MCF 10A (cell line): ENCODE data around the gene BANF2. TPM values are rescaled to one million over a fixed set of nuclear protein-coding genes. Genes with fewer than 3 reads are reported as not detected.
A peak's percentile ranks its signal among the peaks of the same experiment; 100 is the strongest.

Source experiments
- BruUV-seq: library from RNA; stranded (reverse); fragments of 400-500 nt; replicated peaks from 2 replicates; lab custom pipeline; 2021; lab: Mats Ljungman, UMichigan
- CTCF ChIA-PET: fragments of 300-600 bp; sonication (Branson Sonifier 250); formaldehyde crosslinking; extraction: SDS; loops from one replicate; lab custom pipeline; 2021; ENCODE audit warnings: antibody characterized with exemption, inconsistent platforms; lab: Yijun Ruan, JAX
- POLR2A ChIA-PET: fragments of 300-600, 350-650 bp; sonication (Branson Sonifier 250); formaldehyde crosslinking; extraction: SDS; loops from one replicate; lab custom pipeline; 2020; ENCODE audit warnings: antibody characterized with exemption, inconsistent platforms; lab: Yijun Ruan, JAX
- DNase-seq: peaks from one replicate; pipeline ENCODE4 v3.0.0-alpha.2; 2018; ENCODE audit not compliant: unreplicated experiment
- H3K27ac Mint-ChIP-seq: one replicate; pipeline ENCODE4 v1.8.0; 2022; ENCODE audit warnings: mild to moderate bottlenecking, low read depth, mixed read lengths; ENCODE audit not compliant: unreplicated experiment
- H3K27me3 Mint-ChIP-seq: one replicate; pipeline ENCODE4 v1.8.0; 2022; ENCODE audit warnings: mixed read lengths; ENCODE audit not compliant: insufficient read depth, unreplicated experiment
- H3K36me3 Mint-ChIP-seq: one replicate; pipeline ENCODE4 v1.8.0; 2022; ENCODE audit warnings: mild to moderate bottlenecking, moderate library complexity, mixed read lengths; ENCODE audit not compliant: insufficient read depth, unreplicated experiment
- H3K4me1 Mint-ChIP-seq: one replicate; pipeline ENCODE4 v1.8.0; 2022; ENCODE audit warnings: mixed read lengths; ENCODE audit not compliant: insufficient read depth, unreplicated experiment
- H3K4me3 Mint-ChIP-seq: one replicate; pipeline ENCODE4 v1.8.0; 2022; ENCODE audit warnings: mild to moderate bottlenecking, moderate library complexity, mixed read lengths; ENCODE audit not compliant: unreplicated experiment
- H3K9me3 Mint-ChIP-seq: one replicate; pipeline ENCODE4 v1.8.0; 2022; ENCODE audit warnings: mixed read lengths; ENCODE audit not compliant: unreplicated experiment
- intact Hi-C: fragments of 100-400 bp; cut with micrococcal nuclease; formaldehyde crosslinking; loops from 2 replicates; pipeline ENCODE4 v1.14.1; 2022
- total RNA-seq: library from RNA; stranded (reverse); gene quantifications from 2 replicates; pipeline ENCODE4 v1.2.3, GENCODE V29; 2022
- TF ChIP-seq, protein P1 (sequence below): fragments of 200-600 bp; IDR thresholded peaks from one replicate; pipeline ENCODE4 v1.8.0; 2022; ENCODE audit warnings: antibody characterized with exemption, mild to moderate bottlenecking; ENCODE audit not compliant: unreplicated experiment

Gene BANF2
- total RNA-seq, 1 experiment from 2014 or later, result not detected

DNA sequence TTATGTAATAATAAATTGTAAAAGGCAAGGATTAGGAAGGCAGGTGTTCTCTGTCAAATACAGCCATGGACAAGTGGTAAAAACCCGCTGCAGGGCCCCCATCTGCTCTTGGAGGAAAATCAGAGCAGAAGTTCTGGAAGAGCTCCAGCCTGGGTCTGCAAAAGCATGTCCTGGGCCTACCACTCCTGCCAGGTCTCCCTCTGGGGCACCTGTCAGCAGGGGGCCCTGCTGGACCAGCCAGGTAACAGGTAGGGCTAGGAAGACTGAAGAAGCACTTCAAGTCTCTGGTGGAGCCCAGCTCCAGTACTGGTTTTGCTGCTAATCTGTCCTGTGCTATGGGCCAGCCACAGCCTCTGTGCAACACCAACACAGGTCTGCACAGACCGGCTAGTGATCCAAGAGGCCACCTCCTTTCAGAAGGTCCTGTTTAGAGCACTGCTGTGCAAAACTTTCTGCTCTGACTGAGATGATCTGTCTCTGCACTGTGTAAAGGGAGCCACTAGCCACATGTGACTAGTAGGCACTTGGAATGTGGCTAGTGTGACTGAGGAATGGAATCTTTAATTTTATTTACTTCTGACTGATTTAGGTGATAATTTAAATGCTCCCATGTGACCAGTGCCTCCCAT, 47.9 kb upstream of the BANF2 start:
- H3K27ac Mint-ChIP-seq, result peak overlapping the region; percentile 31
- TF ChIP-seq, protein P1, sequence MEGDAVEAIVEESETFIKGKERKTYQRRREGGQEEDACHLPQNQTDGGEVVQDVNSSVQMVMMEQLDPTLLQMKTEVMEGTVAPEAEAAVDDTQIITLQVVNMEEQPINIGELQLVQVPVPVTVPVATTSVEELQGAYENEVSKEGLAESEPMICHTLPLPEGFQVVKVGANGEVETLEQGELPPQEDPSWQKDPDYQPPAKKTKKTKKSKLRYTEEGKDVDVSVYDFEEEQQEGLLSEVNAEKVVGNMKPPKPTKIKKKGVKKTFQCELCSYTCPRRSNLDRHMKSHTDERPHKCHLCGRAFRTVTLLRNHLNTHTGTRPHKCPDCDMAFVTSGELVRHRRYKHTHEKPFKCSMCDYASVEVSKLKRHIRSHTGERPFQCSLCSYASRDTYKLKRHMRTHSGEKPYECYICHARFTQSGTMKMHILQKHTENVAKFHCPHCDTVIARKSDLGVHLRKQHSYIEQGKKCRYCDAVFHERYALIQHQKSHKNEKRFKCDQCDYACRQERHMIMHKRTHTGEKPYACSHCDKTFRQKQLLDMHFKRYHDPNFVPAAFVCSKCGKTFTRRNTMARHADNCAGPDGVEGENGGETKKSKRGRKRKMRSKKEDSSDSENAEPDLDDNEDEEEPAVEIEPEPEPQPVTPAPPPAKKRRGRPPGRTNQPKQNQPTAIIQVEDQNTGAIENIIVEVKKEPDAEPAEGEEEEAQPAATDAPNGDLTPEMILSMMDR, result no peak
- ChIA-PET CTCF (interaction anchor here (0.6 to 3.7 kb wide), 9 partner anchors 9 to 345 kb away, joined by 3 to 18 read pairs (median 3); no protein-coding TSS in a partner anchor), POLR2A (interaction anchor here (0.6 kb wide), 1 partner anchor 354 kb away, joined by 3 read pairs; no protein-coding TSS in a partner anchor)
- intact Hi-C loops, result no loop called here
- peak; percentile 24 for DNase-seq
- H3K9me3 Mint-ChIP-seq, result no peaks in the 10 kb centered on the region
- H3K4me3 Mint-ChIP-seq, result no peak overlapping the region
- H3K36me3 Mint-ChIP-seq, result peaks cover 24% of the 10 kb centered on the region
- no TSS peak for BruUV-seq
- H3K27me3 Mint-ChIP-seq, result no peaks in the 10 kb centered on the region
- H3K4me1 Mint-ChIP-seq, result peaks cover 10% of the 10 kb centered on the region

DNA sequence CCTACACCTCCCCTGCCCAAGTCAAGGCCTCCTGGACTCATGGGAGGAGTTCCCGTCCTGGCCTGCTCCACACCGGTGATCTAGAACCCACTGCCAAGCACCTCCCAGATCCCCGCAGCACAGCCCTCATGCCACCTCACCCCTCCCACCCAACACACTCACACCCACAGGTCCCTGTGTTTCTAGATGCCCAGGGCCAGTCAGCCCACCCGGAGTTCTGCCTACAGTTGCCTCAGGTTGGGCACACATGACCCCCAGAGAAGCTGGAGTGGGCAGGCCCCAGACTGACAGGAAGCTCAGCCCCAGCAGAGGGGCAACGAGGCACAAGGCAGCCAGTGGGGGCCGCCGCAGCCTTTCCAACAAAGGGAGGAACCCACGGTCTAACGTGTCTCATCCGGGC, 47.4 kb upstream of the BANF2 start:
- Mint-ChIP-seq H3K4me1 (peaks cover 15% of the 10 kb centered on the region), H3K27ac (peak overlapping the region; percentile 31), H3K4me3 (no peak overlapping the region), H3K27me3 (no peaks in the 10 kb centered on the region), H3K9me3 (no peaks in the 10 kb centered on the region), H3K36me3 (peaks cover 29% of the 10 kb centered on the region)
- TF ChIP-seq, protein P1, result no peak
- no peak for DNase-seq
- BruUV-seq, result no TSS peak
- ChIA-PET CTCF (interaction anchor here (0.6 to 3.0 kb wide), 4 partner anchors 28 to 344 kb away, joined by 3 to 16 read pairs (median 4); no protein-coding TSS in a partner anchor), POLR2A (interaction anchor here (0.6 kb wide), 1 partner anchor 353 kb away, joined by 3 read pairs; no protein-coding TSS in a partner anchor)
- intact Hi-C loops, result no loop called here

DNA sequence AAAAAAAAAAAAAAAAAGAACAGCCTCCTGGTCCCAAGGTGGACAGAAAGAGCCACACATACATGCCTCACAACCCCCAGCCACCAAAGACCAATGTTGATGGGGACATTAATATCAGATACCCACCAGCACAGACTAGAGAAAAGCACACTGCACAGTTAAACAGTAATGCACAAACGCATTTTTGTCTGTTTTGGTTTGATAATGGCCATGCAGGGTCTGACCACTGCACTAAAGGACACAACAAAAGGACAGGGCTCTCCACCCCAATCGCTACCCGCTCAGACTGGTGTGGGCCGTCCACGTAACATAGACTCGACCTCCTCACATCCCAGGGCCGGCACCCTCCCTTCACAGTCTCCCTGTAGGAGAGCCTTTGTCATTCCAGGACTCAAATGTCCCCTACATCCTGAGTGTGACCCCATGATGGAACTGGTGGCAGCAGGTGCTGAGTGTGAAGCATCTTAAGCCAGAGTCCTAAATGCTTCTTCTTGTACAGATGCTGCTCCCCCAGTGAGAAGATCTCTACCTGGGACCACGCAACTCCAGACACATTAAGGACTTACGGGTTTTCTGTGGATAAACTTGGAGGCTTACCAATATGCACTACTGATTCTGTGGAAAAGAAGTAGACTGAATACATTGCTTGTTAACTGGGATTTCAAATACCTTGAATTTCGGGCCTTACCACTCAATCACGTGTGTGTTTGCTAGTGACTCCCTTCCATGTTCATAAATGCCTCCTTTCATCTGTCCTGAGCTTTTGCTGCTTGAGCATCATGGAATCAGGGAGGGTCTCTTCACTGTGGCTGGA, 45.7 kb upstream of the BANF2 start:
- POLR2A ChIA-PET, result no interaction called here
- DNase-seq, result no peak
- no peak overlapping the region for H3K4me3 Mint-ChIP-seq
- no TSS peak for BruUV-seq
- peaks cover 15% of the 10 kb centered on the region for H3K4me1 Mint-ChIP-seq
- CTCF ChIA-PET, result interaction anchor here (0.6 to 3.2 kb wide), 22 partner anchors 9 to 294 kb away, joined by 3 to 25 read pairs (median 4); no protein-coding TSS in a partner anchor
- TF ChIP-seq, protein P1, result no peak
- H3K9me3 Mint-ChIP-seq, result no peaks in the 10 kb centered on the region
- H3K27me3 Mint-ChIP-seq, result no peaks in the 10 kb centered on the region
- peaks cover 41% of the 10 kb centered on the region for H3K36me3 Mint-ChIP-seq
- intact Hi-C loops, result no loop called here
- no peak overlapping the region for H3K27ac Mint-ChIP-seq
